GM19397 (cell line): Measurements from ENCODE around the gene RBMS2.

ENCODE experiments used
- ATAC-seq: cut with Tn5 transposase; IDR thresholded peaks from one replicate; pipeline ENCODE4 v1.9.1; 2021; ENCODE audit warnings: mild to moderate bottlenecking, moderate library complexity; ENCODE audit not compliant: unreplicated experiment

The RBMS2 gene

DNA sequence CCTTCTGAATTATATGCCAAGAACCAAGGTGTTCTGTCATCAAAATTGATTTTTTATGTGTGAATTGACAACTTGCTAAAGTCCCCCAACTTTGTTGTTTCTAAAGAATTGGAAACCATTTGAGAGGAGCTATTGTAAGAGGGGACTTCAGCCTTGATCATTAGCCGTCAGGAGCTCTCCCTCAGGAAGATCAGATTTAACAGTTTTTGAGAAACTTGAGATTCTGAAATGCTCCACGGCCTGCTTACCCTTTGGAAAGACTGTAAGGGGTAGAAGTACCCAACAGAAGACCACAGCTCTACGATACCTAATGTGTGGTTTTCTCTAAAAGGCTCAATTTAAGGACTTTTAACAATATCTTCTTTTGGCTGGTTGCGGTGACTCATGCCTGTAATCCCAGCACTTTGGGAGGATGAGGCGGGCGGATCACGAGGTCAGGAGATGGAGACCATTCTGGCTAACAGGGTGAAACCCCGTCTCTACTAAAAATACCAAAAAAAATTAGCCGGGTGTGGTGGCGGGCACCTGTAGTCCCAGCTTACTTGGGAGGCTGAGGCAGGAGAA lies 57.4 kb downstream of the RBMS2 start:
- no peak for ATAC-seq

- no peak for ATAC-seq
Observed at GRCh38 chr12:56581418-56582145, 60.0 kb downstream of the RBMS2 start.

DNA sequence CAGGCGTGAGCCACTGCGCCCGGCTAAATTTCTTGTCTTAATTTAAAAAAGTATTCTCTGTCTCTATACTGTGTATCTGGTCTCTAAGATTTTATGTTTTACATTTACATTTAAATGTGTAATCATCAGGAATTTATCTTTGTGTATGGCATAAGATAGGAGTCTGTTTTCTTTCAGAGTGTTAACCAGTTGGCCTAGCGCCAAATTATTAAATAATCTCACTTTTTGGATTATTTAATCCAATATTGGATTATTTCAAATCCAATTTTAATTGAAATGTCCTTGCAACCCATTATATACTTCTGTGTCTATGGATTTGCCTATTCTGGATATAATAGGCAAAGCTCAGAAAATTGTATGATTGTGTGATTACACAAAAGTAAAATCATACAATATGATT lies 63.5 kb downstream of the RBMS2 start:
- no peak for ATAC-seq

GRCh38 chr12:56589783-56590182 lies 68.2 kb downstream of the RBMS2 start:
- no peak for ATAC-seq

DNA sequence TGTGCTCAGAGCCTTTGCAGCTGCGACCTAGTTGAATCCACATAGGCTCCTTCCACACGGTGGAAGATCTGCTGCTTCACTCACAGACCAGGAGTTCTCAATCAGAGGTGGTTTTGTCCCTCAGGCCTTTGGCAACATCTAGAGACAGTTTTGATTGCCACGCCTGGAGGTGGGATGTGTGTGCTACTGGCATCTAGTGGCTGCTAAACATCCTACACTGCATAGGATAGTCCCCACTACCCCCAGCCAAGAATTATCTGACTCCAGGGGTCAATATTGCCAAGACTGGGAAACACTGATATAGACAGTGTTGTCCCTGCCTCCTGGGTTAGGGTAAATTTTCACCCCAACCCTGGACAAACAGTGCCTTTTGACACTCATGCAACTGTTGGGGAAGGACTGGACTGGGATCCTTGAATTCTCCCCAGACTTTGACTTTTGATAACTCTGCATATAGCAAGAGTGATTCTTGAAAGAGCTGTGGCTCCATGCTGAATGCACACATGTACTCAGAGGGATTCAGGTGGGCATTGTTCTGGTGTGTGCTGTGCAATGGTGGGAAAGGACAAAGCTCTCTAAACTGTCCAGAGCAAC lies 68.7 kb downstream of the RBMS2 start:
- no peak for ATAC-seq

GRCh38 chr12:56591126-56591525 lies 69.5 kb downstream of the RBMS2 start:
- ATAC-seq, result no peak

DNA sequence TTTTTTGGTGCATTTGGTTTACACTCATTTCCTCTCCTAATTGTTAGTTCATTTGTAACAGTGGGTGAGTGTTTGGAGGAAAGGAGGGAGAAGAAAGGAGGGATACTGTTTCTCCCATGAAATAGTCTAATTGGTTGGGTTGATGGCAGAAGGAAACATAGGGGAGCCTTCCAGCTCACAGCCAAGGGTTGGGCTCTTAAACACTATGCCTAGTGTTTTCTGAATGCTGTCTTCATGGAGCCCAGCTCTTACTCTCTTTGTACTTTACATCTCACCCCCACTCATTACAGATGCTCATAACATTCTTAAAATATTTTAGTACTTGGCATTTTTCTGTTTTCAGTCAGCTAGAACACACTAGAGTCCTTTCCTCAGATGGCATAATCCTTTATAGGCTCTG lies 70.3 kb downstream of the RBMS2 start:
- ATAC-seq, result no peak

DNA sequence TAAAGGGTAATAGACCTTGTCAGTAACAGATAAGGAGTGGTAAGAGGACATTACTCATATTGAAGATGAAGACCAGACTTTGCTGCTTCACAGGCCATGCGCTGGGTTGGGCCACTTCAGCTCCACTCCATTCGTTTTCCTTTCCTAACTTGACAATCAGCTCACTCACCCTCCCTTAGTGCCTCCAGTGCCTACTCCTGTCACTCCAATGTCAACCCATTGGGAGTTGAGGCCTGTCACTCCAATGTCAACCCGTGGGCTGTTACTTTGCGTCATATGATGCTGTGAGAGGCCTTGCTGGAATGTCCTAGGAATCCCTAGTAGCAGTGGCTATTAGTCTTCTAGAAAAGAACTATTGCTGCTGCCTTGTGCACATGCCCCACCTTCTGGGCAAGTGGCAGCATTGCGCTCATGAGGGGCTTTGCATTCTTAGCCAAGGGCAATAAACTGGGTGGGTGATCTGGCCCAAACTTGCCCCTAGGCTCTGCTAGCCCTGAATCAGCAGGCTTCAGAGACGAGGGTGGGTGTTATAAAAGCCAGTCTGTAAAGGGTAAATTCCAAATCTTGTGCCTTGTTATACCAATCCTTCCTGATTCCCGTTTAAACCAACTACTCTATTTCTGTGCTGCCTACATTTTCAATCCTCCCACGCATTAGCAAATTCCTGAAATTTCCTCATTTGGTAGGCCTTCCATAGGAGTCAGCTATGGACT lies 72.4 kb downstream of the RBMS2 start:
- no peak for ATAC-seq

- ATAC-seq, result no peak
Observed at GRCh38 chr12:56596815-56597214, 75.2 kb downstream of the RBMS2 start.

DNA sequence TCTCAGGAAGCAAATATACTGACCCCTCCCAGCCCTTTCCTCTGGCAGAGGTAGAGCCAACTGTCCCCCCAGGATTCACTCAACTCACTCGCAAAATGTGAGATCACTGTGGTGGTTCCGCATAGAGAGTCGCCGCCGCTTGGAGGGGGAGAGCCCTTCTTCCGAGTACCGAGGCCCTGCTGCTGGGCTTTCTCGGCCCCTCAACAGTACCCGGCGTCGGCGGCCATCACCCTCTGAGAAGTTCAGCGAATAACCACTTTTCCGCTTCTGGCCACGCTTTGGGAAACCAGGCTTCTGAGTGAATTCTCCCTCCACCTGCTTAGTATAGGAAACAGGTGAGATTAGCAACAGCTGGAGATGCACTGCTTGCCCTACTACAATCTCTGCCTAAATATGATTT lies 77.4 kb downstream of the RBMS2 start:
- no peak for ATAC-seq

DNA sequence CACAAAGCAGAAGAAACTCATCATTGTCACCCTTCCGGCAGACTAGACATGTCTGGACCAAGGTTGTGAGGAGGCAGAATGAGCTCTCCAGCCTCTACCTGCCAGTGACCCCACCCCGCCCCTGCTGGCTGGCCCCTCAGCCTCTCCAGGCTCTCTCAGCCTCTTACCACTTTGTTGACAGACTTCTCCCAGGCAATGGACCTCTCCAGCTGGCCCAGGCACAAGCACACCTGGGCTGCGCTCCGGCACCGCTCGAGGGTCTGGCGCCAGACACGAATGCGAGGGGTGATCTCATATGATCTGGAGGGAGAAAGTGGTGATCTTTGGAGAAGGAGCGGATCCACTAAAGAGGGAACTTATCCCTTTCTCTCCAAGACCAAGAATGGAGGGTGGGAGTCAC lies 78.2 kb downstream of the RBMS2 start:
- no peak for ATAC-seq

DNA sequence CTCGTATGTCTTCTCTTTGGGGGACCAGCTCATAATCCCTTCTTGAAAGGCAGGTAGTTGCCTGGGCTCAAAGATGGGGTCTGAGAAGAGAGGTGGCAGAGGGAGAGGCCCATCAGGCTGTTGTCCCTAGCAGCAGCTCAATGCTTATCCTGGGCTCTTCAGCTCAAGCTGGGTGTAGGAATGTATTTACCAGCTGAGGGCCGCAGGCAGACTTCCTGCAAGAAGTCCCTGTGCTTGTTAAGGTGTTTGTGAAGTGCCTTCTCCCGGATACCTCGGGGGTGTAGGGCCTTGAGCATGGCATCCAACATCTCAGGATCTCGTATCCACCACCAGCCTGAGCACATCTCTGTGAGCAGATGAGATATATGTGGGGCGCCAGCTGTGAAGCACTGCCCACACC lies 79.1 kb downstream of the RBMS2 start:
- ATAC-seq, result no peak

- no peak for ATAC-seq
Observed at GRCh38 chr12:56601503-56601902, 79.9 kb downstream of the RBMS2 start.

GRCh38 chr12:56602239-56602638 lies 80.6 kb downstream of the RBMS2 start:
- no peak for ATAC-seq

GRCh38 chr12:56604355-56604754 lies 82.7 kb downstream of the RBMS2 start:
- ATAC-seq, result no peak

- ATAC-seq, result no peak
Observed at GRCh38 chr12:56614627-56615026, 93.0 kb downstream of the RBMS2 start.

- ATAC-seq, result no peak
Observed at GRCh38 chr12:56616244-56616643, 94.6 kb downstream of the RBMS2 start.

GRCh38 chr12:56616925-56617324 lies 95.3 kb downstream of the RBMS2 start:
- ATAC-seq, result no peak

DNA sequence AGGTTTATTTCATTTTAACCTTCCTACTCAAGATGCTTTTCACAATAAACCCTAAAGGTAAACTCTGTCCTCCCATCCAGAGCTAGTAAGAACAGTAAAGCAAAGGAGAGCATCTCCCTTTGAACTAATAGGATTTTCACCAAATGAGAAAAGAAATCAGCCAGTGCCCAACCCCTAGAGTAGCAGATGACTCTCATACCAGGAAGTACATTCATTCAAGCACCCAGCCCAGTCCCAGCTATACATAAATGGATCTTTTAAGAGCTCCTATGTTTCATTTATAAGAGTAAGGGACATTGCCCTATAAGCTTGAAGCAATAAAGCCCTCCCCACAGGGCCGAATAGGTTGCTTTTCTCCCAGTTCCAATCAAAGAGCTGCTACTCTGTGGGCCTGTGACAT lies 100.9 kb downstream of the RBMS2 start:
- no peak for ATAC-seq

GRCh38 chr12:56626701-56627100 lies 105.1 kb downstream of the RBMS2 start:
- no peak for ATAC-seq

- ATAC-seq, result no peak
Observed at GRCh38 chr12:56628671-56629458, 107.2 kb downstream of the RBMS2 start.
